HG03439 (cell line): Measurements from ENCODE around the gene NID1.
"Not testable (repeated sequence)": the region's sequence is repeated elsewhere in the genome, so short reads cannot be mapped to it uniquely, and the experiment has no call there.

Experiments
- ATAC-seq: cut with Tn5 transposase; IDR thresholded peaks from one replicate; pipeline ENCODE4 v1.9.1; 2021; ENCODE audit warnings: mild to moderate bottlenecking, moderate library complexity; ENCODE audit not compliant: unreplicated experiment

The NID1 gene

DNA sequence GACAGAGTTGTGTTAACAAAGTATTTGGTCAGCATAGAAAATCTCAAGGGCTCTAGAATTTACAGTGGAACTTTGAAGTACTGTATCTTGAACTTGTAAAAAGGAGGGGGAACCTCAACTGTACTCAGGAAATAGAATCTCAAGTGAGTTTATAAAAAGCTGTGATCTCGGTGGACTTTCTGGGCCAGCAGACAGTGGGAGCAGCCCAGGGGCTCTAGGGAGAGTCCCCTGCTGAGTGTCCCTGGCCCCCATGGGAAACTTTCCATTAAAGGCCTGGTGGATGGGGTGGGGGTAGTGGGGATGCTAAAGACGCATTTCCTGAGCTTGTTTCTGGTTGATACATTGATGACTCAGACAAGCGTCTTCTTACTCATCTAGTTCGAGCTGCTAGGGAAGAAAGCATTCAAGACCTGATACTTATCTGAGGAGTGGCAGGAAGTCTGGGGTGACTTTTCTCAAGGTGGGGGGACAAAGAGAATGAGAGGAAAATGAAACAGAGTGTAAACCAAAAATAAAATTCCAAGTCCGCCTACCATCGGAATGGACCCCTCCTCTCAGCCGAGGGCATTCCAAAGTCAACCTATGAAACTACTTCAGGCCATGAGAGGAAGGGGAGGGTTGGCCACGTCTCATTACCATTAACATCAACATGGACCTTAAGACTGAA is 65.5 kb downstream of the NID1 start:
- peak; percentile 83 for ATAC-seq

DNA sequence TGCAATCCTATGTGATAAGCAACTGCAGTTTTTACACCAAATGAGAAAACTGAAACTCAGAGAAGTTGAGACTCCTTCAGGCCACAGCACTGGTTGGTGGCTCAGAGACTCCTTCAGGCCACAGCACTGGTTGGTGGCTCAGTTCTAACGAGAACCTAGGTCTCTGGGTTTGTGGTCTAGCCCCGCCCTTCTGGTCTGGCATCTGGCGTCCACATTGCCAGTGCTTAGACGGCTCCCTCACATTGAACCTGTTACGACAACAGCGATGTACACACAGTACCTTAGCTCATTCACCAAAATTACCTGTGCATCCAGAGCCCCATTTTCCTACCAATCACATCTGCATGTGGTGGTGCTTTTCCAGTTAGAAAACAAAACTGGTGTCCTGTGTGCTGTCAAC is 66.1 kb downstream of the NID1 start:
- ATAC-seq: peak; percentile 40

- ATAC-seq: no peak
These were observed 67.0 kb downstream of the NID1 start for GRCh38 chr1:235997931-235998330.

- ATAC-seq: no peak
These were observed 67.8 kb downstream of the NID1 start for GRCh38 chr1:235997049-235997448.

DNA sequence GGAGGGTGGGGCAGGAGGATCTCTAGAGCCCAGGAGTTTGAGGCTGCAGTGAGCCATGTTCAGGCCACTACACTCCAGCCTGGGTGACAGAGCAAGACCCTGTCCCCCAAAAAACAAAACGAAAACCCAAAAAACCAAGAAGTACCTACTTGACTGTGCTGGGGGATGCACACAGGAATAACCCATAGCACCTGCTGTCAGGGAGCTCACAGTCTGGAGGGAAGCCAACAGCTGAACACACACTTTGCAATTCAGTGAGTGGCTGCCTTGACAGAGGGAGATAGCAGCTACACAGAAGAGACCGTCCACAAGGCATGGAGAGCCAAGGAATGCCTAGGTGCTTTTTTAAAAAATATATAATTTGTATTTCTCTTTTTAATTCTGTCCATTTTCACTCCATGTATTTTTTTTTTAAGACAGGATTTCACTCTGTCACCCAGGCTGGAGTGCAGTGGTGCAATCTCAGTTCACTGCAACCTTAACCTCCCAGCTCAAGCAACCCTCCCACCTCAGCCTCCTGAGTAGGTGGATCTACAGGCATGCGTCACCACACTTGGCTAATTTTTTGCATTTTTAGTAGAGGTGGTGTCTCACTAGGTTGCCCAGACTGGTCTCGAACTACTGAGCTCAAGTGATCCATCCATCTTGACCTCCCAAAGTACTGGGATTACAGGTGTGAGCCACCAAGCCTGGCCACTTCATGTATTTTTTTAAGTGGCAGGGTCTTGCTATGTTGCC is 68.7 kb downstream of the NID1 start:
- no peak for ATAC-seq

DNA sequence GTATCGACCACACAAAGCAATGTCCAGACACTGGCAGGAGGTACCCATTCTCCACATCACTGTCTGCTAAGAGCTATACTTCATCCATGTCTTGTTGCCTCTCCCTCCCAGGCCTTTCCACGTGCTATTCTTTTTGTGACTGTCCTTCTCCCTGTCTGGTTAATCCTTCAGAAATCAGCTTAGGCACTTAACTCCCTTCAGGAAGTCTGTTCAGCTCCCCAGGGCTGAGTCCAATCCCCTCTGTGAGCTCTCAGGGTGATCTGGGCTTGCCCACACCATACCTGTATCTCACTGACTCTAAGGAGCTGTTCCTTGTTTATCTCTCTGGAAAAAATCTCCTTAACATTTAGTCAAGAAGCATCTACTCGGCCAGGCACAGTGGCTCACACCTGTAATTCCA is 69.4 kb downstream of the NID1 start:
- no peak for ATAC-seq

- no peak for ATAC-seq
These were observed 71.2 kb downstream of the NID1 start for GRCh38 chr1:235993652-235994051.

- no peak for ATAC-seq
These were observed 72.0 kb downstream of the NID1 start for GRCh38 chr1:235992868-235993267.

- ATAC-seq: no peak
These were observed 72.5 kb downstream of the NID1 start for GRCh38 chr1:235992346-235992745.

- no peak for ATAC-seq
These were observed 74.5 kb downstream of the NID1 start for GRCh38 chr1:235990330-235990795.

DNA sequence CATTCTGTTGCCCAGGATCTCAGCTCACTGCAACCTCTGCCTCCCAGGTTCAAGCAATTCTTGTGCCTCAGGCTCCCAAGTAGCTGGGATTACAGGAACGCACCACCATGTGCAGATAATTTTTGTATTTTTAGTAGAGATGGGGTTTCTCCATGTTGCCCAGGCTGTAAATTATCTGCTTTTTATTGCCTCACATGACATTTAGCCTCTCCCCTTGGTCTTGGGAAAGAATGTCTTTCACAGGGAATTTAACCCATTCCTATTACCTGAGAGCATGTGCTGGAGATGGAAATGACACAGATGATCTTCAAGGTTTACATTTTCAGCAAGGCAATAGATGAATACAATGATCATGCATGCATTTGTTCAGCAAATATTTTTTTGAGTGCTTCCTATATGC is 75.8 kb downstream of the NID1 start:
- no peak for ATAC-seq

DNA sequence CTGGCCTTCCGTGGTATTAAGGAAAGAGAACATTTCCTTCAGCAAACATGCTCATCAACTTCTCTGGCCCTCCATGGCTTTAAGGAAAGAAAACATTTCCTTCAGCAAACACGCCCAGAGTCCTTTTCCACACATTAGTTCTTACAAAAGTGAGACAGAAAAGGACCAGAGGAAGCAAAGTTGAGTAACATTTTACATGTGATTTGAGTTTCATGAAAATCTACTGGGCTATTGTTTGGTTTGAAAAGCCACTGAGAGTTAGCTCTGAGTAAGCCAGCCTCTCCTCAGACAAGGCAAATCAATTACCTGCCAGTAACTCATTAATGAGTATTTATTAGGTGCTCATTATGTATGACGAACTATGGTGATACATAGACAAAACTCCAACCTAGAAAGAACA is 78.0 kb downstream of the NID1 start:
- no peak for ATAC-seq

GRCh38 chr1:235984041-235984825 is 80.7 kb downstream of the NID1 start:
- ATAC-seq: no peak

- ATAC-seq: no peak
These were observed 83.9 kb downstream of the NID1 start for GRCh38 chr1:235980976-235981375.

GRCh38 chr1:235979716-235980333 is 85.1 kb downstream of the NID1 start:
- ATAC-seq: no peak

DNA sequence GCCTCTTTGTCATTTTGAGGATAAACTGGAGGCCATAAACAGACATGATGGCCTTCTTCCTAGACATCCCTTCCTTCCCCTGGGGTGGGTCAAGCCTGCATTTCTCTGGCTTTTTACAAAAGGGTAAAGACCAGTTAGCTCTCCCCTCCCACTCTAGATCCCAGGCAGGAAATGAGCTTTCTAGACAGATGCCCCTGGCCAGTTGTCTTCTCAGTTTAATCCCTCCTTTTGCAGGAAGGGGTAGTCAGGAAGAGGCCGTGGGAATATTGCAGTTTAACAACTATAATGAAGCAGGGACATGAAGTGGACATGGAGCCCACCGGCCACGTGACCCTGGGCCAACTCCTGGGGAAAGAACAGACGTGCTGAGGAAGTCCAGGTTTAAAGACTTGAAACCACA is 85.7 kb downstream of the NID1 start:
- ATAC-seq: no peak

DNA sequence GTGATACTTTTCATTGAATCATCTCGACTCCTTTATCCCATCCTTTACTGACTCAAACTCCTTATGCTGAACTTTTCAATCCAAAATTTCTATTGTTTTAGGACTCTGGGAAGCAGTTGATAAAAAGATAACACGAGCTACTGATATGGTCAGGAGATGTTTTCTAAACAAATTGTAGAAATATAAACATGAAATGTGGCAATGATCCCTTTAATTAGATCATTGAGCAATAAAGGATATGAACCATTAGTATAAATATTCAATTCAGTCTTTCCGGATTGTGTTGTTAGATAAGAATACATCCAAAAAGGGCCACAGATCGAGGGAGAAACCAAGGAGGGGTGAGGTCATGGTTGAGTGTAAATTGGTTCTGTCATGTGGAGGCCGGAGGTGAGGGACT is 88.4 kb downstream of the NID1 start:
- no peak for ATAC-seq

GRCh38 chr1:235974616-235975015 is 90.3 kb downstream of the NID1 start:
- ATAC-seq: no peak

DNA sequence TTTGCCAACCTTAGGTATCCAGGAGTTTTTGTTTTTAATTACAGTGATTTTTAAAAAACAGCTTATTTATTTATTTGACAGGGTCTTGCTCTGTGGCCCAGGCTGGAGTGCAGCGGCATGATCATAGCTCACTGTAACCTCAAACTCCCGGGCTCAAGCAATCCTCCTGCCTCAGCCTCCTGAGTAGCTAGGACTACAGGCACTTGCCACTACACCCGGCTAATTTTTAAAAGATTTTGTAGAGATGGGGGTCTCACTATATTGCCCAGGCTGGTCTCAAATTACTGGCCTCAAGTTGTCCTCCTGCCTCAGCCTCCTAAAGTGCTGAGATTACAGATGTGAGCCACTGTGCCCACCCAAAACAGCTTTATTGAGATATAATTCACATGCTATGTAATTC is 92.2 kb downstream of the NID1 start:
- ATAC-seq: not testable (repeated sequence)

DNA sequence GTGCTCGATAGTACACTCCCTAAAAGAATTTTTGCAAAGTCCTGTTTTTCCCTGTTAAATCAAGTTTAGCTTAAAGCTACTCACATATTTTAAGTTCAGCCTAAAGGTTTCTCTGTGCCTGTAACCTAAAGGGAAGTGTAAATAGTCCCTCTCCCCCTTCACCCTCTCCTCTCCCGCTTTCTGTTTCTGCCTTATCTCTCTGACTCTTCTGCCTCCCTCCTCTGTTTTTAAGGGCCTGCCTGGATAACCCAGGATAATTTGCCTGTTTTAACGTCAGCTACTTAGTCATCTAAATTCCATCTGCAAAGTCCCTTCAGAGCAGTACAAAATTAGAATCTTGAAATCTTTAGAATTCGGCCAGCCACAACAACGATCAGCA is 92.6 kb downstream of the NID1 start:
- ATAC-seq: peak; percentile 30

DNA sequence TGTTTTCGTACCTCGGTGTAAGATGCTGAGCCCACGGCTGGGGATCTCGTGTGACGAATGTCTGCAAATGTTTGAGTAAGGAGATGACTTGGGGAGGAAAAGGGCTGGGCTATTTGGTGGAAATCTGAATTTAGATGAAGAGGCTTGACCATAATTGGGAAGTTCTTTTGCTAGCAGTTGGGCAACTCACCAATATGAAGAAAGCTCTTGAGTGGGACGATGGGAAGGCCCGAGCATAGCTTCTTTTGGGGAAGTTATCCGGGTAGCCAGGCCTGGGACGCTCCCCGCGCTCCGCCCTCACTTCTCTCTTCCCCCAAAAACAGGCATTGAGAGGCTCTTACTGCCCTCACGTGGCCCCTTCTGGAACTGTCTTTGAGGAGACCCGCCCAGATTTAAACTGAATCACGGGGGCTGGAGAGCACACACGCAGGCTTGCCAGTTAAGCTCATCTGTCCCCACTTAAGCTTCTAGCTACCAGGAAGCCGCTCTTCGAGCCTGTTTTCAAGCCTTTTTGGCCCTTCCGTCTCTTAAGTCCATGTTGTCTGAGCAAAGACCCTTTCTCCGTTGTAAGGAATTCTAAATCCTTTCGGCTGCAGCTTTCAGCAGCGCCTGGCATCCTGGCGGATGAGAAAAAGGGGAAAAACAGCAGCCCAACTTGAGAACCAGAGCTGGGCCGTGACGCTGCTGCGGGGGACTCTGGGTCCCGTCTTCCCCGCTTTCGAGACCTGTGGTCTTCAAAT is 93.1 kb downstream of the NID1 start:
- ATAC-seq: peak; percentile 86
